K562 (cell line): ENCODE measurements around the gene CEACAM21.

ENCODE experiments used
- DNMT1 ChIP-seq: fragments of 450-650 bp; IDR thresholded peaks from 2 replicates; pipeline ENCODE4 v1.6.1; 2016; ENCODE audit warnings: antibody characterized with exemption, mild to moderate bottlenecking
- POLR2A ChIP-seq: fragments of 450-650 bp; conservative IDR thresholded peaks from 2 replicates; pipeline ENCODE4 v1.6.1; 2016
- TCFL5 ChIP-seq: fragments of 250-450 bp; sonication (Bioruptor Pico); conservative IDR thresholded peaks from 2 replicates; pipeline ENCODE4 v1.6.1; 2021; ENCODE audit warnings: mild to moderate bottlenecking, moderate library complexity, matching md5 sums
- U2AF1 ChIP-seq: fragments of 200-400 bp; formaldehyde crosslinking; optimal IDR thresholded peaks from 2 replicates; pipeline ENCODE3; 2017; ENCODE audit warnings: mild to moderate bottlenecking, low read depth, low read length, moderate library complexity

DNA sequence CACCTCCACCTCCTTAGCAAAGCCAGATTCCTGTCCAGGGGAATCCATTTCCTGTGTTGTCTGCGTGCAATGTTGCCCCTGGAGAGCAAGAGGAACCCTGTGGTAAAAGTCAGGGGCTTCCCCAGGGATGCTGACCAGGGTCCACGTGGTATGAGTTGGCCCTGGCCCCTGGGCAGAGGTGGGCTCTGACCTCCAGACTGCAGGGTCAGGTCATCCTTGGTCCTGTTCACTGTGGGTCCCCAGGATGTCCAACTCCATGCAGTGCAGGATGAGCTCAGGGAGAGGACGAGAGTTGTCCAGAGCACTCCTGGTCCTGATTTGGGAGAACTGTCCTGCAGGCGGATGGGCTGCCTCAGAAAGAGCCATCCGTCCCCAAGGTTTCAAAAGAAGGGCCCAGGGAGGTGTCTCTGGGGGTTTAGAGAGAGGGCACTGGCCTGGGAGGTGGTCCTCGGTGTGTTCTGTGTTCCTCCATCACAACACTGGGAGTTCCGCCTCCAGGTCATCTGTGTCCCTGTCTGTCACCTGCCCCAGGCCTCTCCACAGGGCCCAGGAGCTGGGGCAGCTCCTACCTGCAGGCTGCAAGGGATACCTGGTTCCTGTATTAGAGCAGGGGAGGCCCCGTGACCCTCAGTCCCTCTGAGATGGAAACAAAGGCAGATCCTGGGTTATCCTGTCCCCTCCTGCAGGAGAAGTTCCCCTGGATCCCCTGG, 52.2 kb downstream of the CEACAM21 start:
- TF ChIP-seq U2AF1 = no peak
- no peak for TF ChIP-seq DNMT1
- no peak for TF ChIP-seq TCFL5 (CRISPR knock-in tag)
- no peak for TF ChIP-seq POLR2A
